ENCODE data around the gene GPR162. TPM values are rescaled to one million over a fixed set of nuclear protein-coding genes. Genes with fewer than 3 reads are reported as not detected.
A peak's percentile ranks its signal among the peaks of the same experiment; 100 is the strongest.
"Not testable (repeated sequence)": the region's sequence is repeated elsewhere in the genome, so short reads cannot be mapped to it uniquely, and the experiment has no call there.

Gene GPR162
- total and polyA plus RNA-seq, 10 donors: 2.1 to 14.7 (median 4.9) TPM

- H3K36me3 ChIP-seq: peaks cover 0 to 43% (median 20%) of the 10 kb centered on the region in 6 donors
- TF ChIP-seq, protein P1, sequence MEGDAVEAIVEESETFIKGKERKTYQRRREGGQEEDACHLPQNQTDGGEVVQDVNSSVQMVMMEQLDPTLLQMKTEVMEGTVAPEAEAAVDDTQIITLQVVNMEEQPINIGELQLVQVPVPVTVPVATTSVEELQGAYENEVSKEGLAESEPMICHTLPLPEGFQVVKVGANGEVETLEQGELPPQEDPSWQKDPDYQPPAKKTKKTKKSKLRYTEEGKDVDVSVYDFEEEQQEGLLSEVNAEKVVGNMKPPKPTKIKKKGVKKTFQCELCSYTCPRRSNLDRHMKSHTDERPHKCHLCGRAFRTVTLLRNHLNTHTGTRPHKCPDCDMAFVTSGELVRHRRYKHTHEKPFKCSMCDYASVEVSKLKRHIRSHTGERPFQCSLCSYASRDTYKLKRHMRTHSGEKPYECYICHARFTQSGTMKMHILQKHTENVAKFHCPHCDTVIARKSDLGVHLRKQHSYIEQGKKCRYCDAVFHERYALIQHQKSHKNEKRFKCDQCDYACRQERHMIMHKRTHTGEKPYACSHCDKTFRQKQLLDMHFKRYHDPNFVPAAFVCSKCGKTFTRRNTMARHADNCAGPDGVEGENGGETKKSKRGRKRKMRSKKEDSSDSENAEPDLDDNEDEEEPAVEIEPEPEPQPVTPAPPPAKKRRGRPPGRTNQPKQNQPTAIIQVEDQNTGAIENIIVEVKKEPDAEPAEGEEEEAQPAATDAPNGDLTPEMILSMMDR (IDR thresholded peaks at IDR 0.05 in 8 of 11, conservative IDR thresholded peaks at IDR 0.05 in 3 of 11): peak; percentile 81 to 100 (median 99)
- peak; percentile 87 to 93 (median 90) for TF ChIP-seq POLR2AphosphoS5 (IDR thresholded peaks at IDR 0.05)
- TF ChIP-seq POLR2A (IDR thresholded peaks at IDR 0.05): no peak
- peaks cover 31 to 76% (median 58%) of the 10 kb centered on the region in 6 donors for H3K4me1 ChIP-seq
- peak overlapping the region; percentile 77 to 99 (median 90) for H3K27ac ChIP-seq
- H3K4me3 ChIP-seq: peak overlapping the region; percentile 71 to 97 (median 92)
- no peaks in the 10 kb centered on the region for H3K27me3 ChIP-seq (replicated peaks in 1 of 7)
- H3K9me3 ChIP-seq: no peaks in the 10 kb centered on the region
- 0 to 4% (median 2%) methylated on average over 24 to 40 of the region's 40 CpGs for WGBS, 5 donors
- peak; percentile 97 for DNase-seq
- intact Hi-C loops (cut with DNase I; ENCODE audit: low total_unique reads): no loop called here
Measured at GRCh38 chr12:6872073-6873048, 50.7 kb downstream of the GPR162 start.

GRCh38 chr12:6873094-6874014 lies 51.7 kb downstream of the GPR162 start, which contains the start of gene SPSB2:
SPSB2 (minus strand) TSS chr12:6873303; CDS start chr12:6872901, 402 bp downstream.
- DNase-seq: peak; percentile 100
- WGBS, 5 donors: 1% methylated on average over 25 to 66 of the region's 66 CpGs
- H3K4me1 ChIP-seq: peaks cover 28 to 68% (median 54%) of the 10 kb centered on the region in 6 donors
- intact Hi-C loops (cut with DNase I; ENCODE audit: low total_unique reads): no loop called here
- peak within 1 kb of the TSS; percentile 77 to 99 (median 90) for H3K27ac ChIP-seq
- peaks cover 0 to 43% (median 20%) of the 10 kb centered on the region in 6 donors for H3K36me3 ChIP-seq
- H3K4me3 ChIP-seq: peak within 1 kb of the TSS; percentile 71 to 97 (median 92)
- TF ChIP-seq, protein P1 (IDR thresholded peaks at IDR 0.05 in 8 of 11, conservative IDR thresholded peaks at IDR 0.05 in 3 of 11): peak in 7 of 11 experiments; percentile 15 to 50 (median 25)
- TF ChIP-seq POLR2AphosphoS5 (IDR thresholded peaks at IDR 0.05) (peak; percentile 84 to 91 (median 89)), POLR2A (IDR thresholded peaks at IDR 0.05) (peak in 2 of 3 donors; percentile 47 to 66)
- H3K27me3 ChIP-seq (replicated peaks in 1 of 7): no peaks in the 10 kb centered on the region
- H3K9me3 ChIP-seq: no peaks in the 10 kb centered on the region

- intact Hi-C loops (cut with DNase I; ENCODE audit: low total_unique reads); H3K27me3 ChIP-seq (replicated peaks in 1 of 7); H3K9me3 ChIP-seq: not testable (repeated sequence)
- WGBS, 5 donors: 38 to 46% (median 42%) methylated on average over 9 of the region's 9 CpGs
- Histone ChIP-seq H3K27ac (peak overlapping the region; percentile 22 to 99 (median 90)), H3K4me1 (peaks cover 21 to 61% (median 47%) of the 10 kb centered on the region in 6 donors), H3K4me3 (peak overlapping the region in 7 of 8 donors; percentile 71 to 97 (median 92)), H3K36me3 (peaks cover 0 to 41% (median 20%) of the 10 kb centered on the region in 6 donors)
- DNase-seq: peak; percentile 55
Measured at GRCh38 chr12:6874015-6874368, 52.4 kb downstream of the GPR162 start.

Other genes starting within 250 kb of the GPR162 start
- gene CHD4, start 214.4 kb upstream of the GPR162 start, total RNA-seq: 100 to 1,000 TPM; 202 to 272 (median 240) TPM
- gene CHD4, start 214.4 kb upstream of the GPR162 start, polyA plus RNA-seq: 100 to 1,000 TPM; 136 to 169 (median 154) TPM
- gene LPAR5, start 185.9 kb upstream of the GPR162 start, total RNA-seq: 10 to 100 TPM; 12.9 to 26.6 (median 16.9) TPM
- gene LPAR5, start 185.9 kb upstream of the GPR162 start, polyA plus RNA-seq: 10 to 100 TPM; 10.9 to 16.0 (median 14.9) TPM
- 10 to 100 TPM; 13.2 to 41.7 (median 18.1) TPM for gene ACRBP, start 174.4 kb upstream of the GPR162 start, total RNA-seq
- 1 to 10 TPM; 7.2 to 8.8 (median 7.3) TPM for gene ACRBP, start 174.4 kb upstream of the GPR162 start, polyA plus RNA-seq
- 10 to 100 TPM; 34.5 to 68.8 (median 49.9) TPM for gene ING4, start 158.7 kb upstream of the GPR162 start, total RNA-seq
- 10 to 100 TPM; 33.0 to 56.7 (median 50.3) TPM for gene ING4, start 158.7 kb upstream of the GPR162 start, polyA plus RNA-seq
- 10 to 100 TPM; 48.8 to 79.8 (median 59.0) TPM for gene ZNF384, start 132.4 kb upstream of the GPR162 start, total RNA-seq
- gene ZNF384, start 132.4 kb upstream of the GPR162 start, polyA plus RNA-seq: 10 to 100 TPM; 18.9 to 35.9 (median 28.7) TPM
- gene PIANP, start 121.0 kb upstream of the GPR162 start, total RNA-seq: under 1 TPM in 2 of 7 donors, not detected in 5; 0.28 to 0.30 TPM
- under 1 TPM; 0.10 to 0.24 (median 0.15) TPM for gene PIANP, start 121.0 kb upstream of the GPR162 start, polyA plus RNA-seq
- gene COPS7A, start 97.8 kb upstream of the GPR162 start, total RNA-seq: 10 to 100 TPM; 40.5 to 61.9 (median 49.9) TPM
- 10 to 100 TPM; 29.6 to 50.6 (median 33.7) TPM for gene COPS7A, start 97.8 kb upstream of the GPR162 start, polyA plus RNA-seq
- 100 to 1,000 TPM in 5 of 7 donors, 10 to 100 TPM in 2; 85.4 to 123 (median 104) TPM for gene MLF2, start 68.7 kb upstream of the GPR162 start, total RNA-seq
- gene MLF2, start 68.7 kb upstream of the GPR162 start, polyA plus RNA-seq: 100 to 1,000 TPM in 2 of 3 donors, 10 to 100 TPM in 1; 78.0 to 116 (median 101) TPM
- gene PTMS, start 55.5 kb upstream of the GPR162 start, total RNA-seq: 100 to 1,000 TPM in 1 of 7 donors, 10 to 100 TPM in 6; 47.4 to 130 (median 89.1) TPM
- gene PTMS, start 55.5 kb upstream of the GPR162 start, polyA plus RNA-seq: 100 to 1,000 TPM in 2 of 3 donors, 10 to 100 TPM in 1; 70.5 to 169 (median 102) TPM
- 10 to 100 TPM in 6 of 7 donors, 1 to 10 TPM in 1; 9.4 to 29.4 (median 17.9) TPM for gene LAG3, start 49.3 kb upstream of the GPR162 start, total RNA-seq
- 1 to 10 TPM; 3.7 to 4.7 (median 4.5) TPM for gene LAG3, start 49.3 kb upstream of the GPR162 start, polyA plus RNA-seq
- 100 to 1,000 TPM; 104 to 207 (median 180) TPM for gene CD4, start 32.3 kb upstream of the GPR162 start, total RNA-seq
- gene CD4, start 32.3 kb upstream of the GPR162 start, polyA plus RNA-seq: 10 to 100 TPM; 21.8 to 32.8 (median 23.3) TPM
- 10 to 100 TPM in 2 of 7 donors, 1 to 10 TPM in 5; 4.2 to 11.7 (median 6.8) TPM for gene P3H3, start 6.6 kb downstream of the GPR162 start, total RNA-seq
- 1 to 10 TPM; 4.6 to 6.9 (median 4.7) TPM for gene P3H3, start 6.6 kb downstream of the GPR162 start, polyA plus RNA-seq
- 1 to 10 TPM in 6 of 7 donors, under 1 TPM in 1; 0.75 to 3.9 (median 2.6) TPM for gene GNB3, start 19.1 kb downstream of the GPR162 start, total RNA-seq
- gene GNB3, start 19.1 kb downstream of the GPR162 start, polyA plus RNA-seq: 1 to 10 TPM in 1 of 3 donors, under 1 TPM in 2; 0.93 to 1.3 (median 0.94) TPM
- gene CDCA3, start 29.5 kb downstream of the GPR162 start, total RNA-seq: 10 to 100 TPM in 1 of 7 donors, 1 to 10 TPM in 6; 1.9 to 10.2 (median 5.8) TPM
- gene CDCA3, start 29.5 kb downstream of the GPR162 start, polyA plus RNA-seq: 10 to 100 TPM in 1 of 3 donors, 1 to 10 TPM in 2; 3.6 to 18.1 (median 5.1) TPM
- 10 to 100 TPM; 29.8 to 62.4 (median 53.5) TPM for gene USP5, start 30.3 kb downstream of the GPR162 start, total RNA-seq
- gene USP5, start 30.3 kb downstream of the GPR162 start, polyA plus RNA-seq: 10 to 100 TPM; 23.1 to 40.5 (median 23.6) TPM
- gene TPI1, start 45.7 kb downstream of the GPR162 start, total RNA-seq: 100 to 1,000 TPM; 218 to 471 (median 288) TPM
- 100 to 1,000 TPM; 234 to 364 (median 311) TPM for gene TPI1, start 45.7 kb downstream of the GPR162 start, polyA plus RNA-seq
- gene SPSB2, start 51.5 kb downstream of the GPR162 start, total RNA-seq: 10 to 100 TPM in 4 of 7 donors, 1 to 10 TPM in 3; 7.0 to 12.9 (median 10.3) TPM
- 10 to 100 TPM; 11.3 to 17.0 (median 11.5) TPM for gene SPSB2, start 51.5 kb downstream of the GPR162 start, polyA plus RNA-seq
- 1 to 10 TPM; 3.1 to 9.6 (median 5.9) TPM for gene LRRC23, start 83.0 kb downstream of the GPR162 start, total RNA-seq
- gene LRRC23, start 83.0 kb downstream of the GPR162 start, polyA plus RNA-seq: 10 to 100 TPM in 1 of 3 donors, 1 to 10 TPM in 2; 7.0 to 10.1 (median 7.5) TPM
- gene ENO2, start 92.8 kb downstream of the GPR162 start, total RNA-seq: 10 to 100 TPM in 6 of 7 donors, 1 to 10 TPM in 1; 7.6 to 37.7 (median 25.0) TPM
- gene ENO2, start 92.8 kb downstream of the GPR162 start, polyA plus RNA-seq: 10 to 100 TPM; 11.5 to 41.3 (median 29.1) TPM
- gene ATN1, start 106.1 kb downstream of the GPR162 start, total RNA-seq: 100 to 1,000 TPM in 1 of 7 donors, 10 to 100 TPM in 6; 64.7 to 112 (median 81.7) TPM
- 10 to 100 TPM; 10.1 to 42.0 (median 21.4) TPM for gene ATN1, start 106.1 kb downstream of the GPR162 start, polyA plus RNA-seq
- not detected for gene RNU7-1, start 122.0 kb downstream of the GPR162 start, total RNA-seq
- not detected for gene RNU7-1, start 122.0 kb downstream of the GPR162 start, polyA plus RNA-seq
- gene C12orf57, start 122.2 kb downstream of the GPR162 start, total RNA-seq: 100 to 1,000 TPM in 6 of 7 donors, 10 to 100 TPM in 1; 79.2 to 364 (median 116) TPM
- gene C12orf57, start 122.2 kb downstream of the GPR162 start, polyA plus RNA-seq: 100 to 1,000 TPM; 181 to 323 (median 242) TPM
- gene PTPN6, start 129.5 kb downstream of the GPR162 start, total RNA-seq: 100 to 1,000 TPM; 314 to 431 (median 423) TPM
- 100 to 1,000 TPM; 398 to 713 (median 604) TPM for gene PTPN6, start 129.5 kb downstream of the GPR162 start, polyA plus RNA-seq
- gene PHB2, start 148.8 kb downstream of the GPR162 start, total RNA-seq: 100 to 1,000 TPM; 127 to 143 (median 133) TPM
- gene PHB2, start 148.8 kb downstream of the GPR162 start, polyA plus RNA-seq: 100 to 1,000 TPM; 166 to 199 (median 177) TPM
- 10 to 100 TPM; 19.9 to 56.3 (median 44.0) TPM for gene EMG1, start 149.1 kb downstream of the GPR162 start, total RNA-seq
- 10 to 100 TPM; 23.6 to 38.3 (median 37.1) TPM for gene EMG1, start 149.1 kb downstream of the GPR162 start, polyA plus RNA-seq
- 10 to 100 TPM; 28.8 to 52.5 (median 40.8) TPM for gene LPCAT3, start 196.7 kb downstream of the GPR162 start, total RNA-seq
- 10 to 100 TPM in 2 of 3 donors, 1 to 10 TPM in 1; 9.7 to 13.5 (median 11.2) TPM for gene LPCAT3, start 196.7 kb downstream of the GPR162 start, polyA plus RNA-seq
- gene C1S, start 238.9 kb downstream of the GPR162 start, total RNA-seq: 100 to 1,000 TPM; 235 to 451 (median 312) TPM
- 100 to 1,000 TPM; 102 to 179 (median 128) TPM for gene C1S, start 238.9 kb downstream of the GPR162 start, polyA plus RNA-seq